ENCODE results near the gene RAC2.
A peak's percentile ranks its signal among the peaks of the same experiment; 100 is the strongest.

RAC2 gene

DNA sequence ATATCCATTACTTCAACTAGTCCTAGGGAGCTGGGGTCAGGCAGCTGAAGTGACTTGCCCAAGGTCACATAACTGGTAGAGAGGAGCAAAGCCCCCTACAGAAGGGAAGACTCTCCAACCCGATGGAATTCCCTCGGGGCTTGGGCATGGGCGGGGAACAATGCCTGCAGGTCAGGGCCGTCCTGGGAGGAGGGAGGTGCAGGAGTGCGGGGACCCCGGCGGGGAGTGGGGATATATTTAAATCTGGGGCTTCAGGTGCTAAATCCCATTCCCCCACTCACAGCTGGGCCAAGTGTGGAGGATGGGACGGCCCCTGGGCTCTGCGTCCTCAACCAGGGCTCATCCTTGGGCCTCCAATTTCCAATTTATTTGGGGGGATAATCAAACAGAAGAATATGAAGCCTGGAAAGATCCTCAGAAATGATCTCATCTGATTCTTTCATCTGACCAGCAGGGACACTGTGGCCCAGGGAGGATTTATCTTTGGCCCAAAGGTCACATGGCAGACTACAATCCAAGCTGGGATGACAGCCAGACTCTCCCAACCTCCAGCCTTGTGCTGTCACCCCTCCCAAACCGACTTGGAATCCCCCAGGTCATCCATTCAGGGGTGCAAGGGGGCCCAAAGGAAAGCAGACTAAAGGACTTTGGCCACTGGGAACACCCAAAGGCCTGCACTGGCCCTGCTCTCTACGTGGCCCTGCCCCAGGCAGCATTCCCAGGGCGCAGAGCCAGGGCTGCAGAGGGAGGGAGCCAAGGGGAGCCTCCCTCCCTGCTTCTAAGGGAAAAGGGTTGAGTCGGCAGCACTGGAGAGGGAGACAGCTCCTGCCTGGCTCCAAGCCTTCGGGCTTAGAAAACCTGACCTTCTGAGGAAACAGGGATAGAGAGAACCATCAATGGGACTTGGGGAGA lies 47.3 kb downstream of the RAC2 start:
- Histone ChIP-seq H3K4me1 (ENCODE audit: control insufficient read depth in 1 of 2, insufficient read depth in 2 of 2, low read length in 2 of 2) (peaks cover 31 to 43% of the 10 kb centered on the region in 2 donors), H3K9me3 (ENCODE audit: control insufficient read depth in 1 of 2, low read length in 2 of 2) (no peaks in the 10 kb centered on the region), H3K27ac (ENCODE audit: low read depth, low read length) (peak overlapping the region; percentile 53), H3K36me3 (ENCODE audit: control insufficient read depth in 1 of 2, insufficient read depth in 2 of 2, low read length in 2 of 2) (no peaks in the 10 kb centered on the region), H3K4me3 (ENCODE audit: low read depth in 1 of 2, low read length in 2 of 2) (peak overlapping the region in 1 of 2 donors; percentile 32), H3K27me3 (ENCODE audit: control insufficient read depth in 1 of 2, insufficient read depth in 2 of 2, low read length in 2 of 2) (no peaks in the 10 kb centered on the region), H3K9ac (ENCODE audit: low read depth in 1 of 2, low read length in 2 of 2) (peak overlapping the region; percentile 5 to 25)

- H3K4me1 ChIP-seq (ENCODE audit: control insufficient read depth in 1 of 2, insufficient read depth in 2 of 2, low read length in 2 of 2) = peaks cover 31 to 43% of the 10 kb centered on the region in 2 donors
- H3K9ac ChIP-seq (ENCODE audit: low read depth in 1 of 2, low read length in 2 of 2) = no peak overlapping the region
- H3K27ac ChIP-seq (ENCODE audit: low read depth, low read length) = no peak overlapping the region
- no peak overlapping the region for H3K4me3 ChIP-seq (ENCODE audit: low read depth in 1 of 2, low read length in 2 of 2)
- no peaks in the 10 kb centered on the region for H3K36me3 ChIP-seq (ENCODE audit: control insufficient read depth in 1 of 2, insufficient read depth in 2 of 2, low read length in 2 of 2)
- H3K27me3 ChIP-seq (ENCODE audit: control insufficient read depth in 1 of 2, insufficient read depth in 2 of 2, low read length in 2 of 2) = no peaks in the 10 kb centered on the region
- no peaks in the 10 kb centered on the region for H3K9me3 ChIP-seq (ENCODE audit: control insufficient read depth in 1 of 2, low read length in 2 of 2)
These were observed 48.1 kb downstream of the RAC2 start for GRCh38 chr22:37195921-37196320.

- Histone ChIP-seq H3K27me3 (ENCODE audit: control insufficient read depth in 1 of 2, insufficient read depth in 2 of 2, low read length in 2 of 2) (no peaks in the 10 kb centered on the region), H3K36me3 (ENCODE audit: control insufficient read depth in 1 of 2, insufficient read depth in 2 of 2, low read length in 2 of 2) (no peaks in the 10 kb centered on the region), H3K4me1 (ENCODE audit: control insufficient read depth in 1 of 2, insufficient read depth in 2 of 2, low read length in 2 of 2) (peaks cover 28 to 40% of the 10 kb centered on the region in 2 donors), H3K9ac (ENCODE audit: low read depth in 1 of 2, low read length in 2 of 2) (no peak overlapping the region), H3K27ac (ENCODE audit: low read depth, low read length) (no peak overlapping the region), H3K4me3 (ENCODE audit: low read depth in 1 of 2, low read length in 2 of 2) (no peak overlapping the region), H3K9me3 (ENCODE audit: control insufficient read depth in 1 of 2, low read length in 2 of 2) (no peaks in the 10 kb centered on the region)
These were observed 49.3 kb downstream of the RAC2 start for GRCh38 chr22:37194750-37195149.

DNA sequence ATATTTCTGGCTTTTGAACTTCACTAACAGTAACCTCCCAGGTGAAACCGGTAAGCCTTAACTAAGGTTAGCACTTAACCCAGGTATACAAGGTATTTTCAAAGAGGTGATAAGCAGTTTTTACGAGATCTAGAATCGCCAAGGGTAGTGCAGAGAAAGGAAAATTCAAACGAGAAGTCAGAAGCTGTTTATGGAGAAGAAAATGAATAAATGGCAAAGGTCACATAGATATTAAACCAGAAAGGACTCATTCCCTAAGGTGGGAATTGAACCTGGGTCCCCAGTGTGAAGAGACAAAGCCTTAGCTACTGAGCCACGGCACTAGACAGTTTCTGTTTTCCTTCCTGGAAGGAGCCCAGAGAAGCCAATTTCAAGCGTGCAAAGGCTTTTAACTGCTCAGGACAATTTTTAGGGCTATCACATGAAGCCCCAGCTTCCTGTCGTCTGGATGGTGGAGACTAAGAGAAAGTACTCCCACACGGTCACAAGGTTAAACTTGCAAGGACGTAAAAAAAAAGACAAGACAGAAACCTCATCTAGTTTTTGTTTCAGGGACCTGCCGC lies 50.4 kb downstream of the RAC2 start:
- no peak overlapping the region for H3K9ac ChIP-seq (ENCODE audit: low read depth in 1 of 2, low read length in 2 of 2)
- H3K27me3 ChIP-seq (ENCODE audit: control insufficient read depth in 1 of 2, insufficient read depth in 2 of 2, low read length in 2 of 2) = no peaks in the 10 kb centered on the region
- H3K4me1 ChIP-seq (ENCODE audit: control insufficient read depth in 1 of 2, insufficient read depth in 2 of 2, low read length in 2 of 2) = peaks cover 30 to 42% of the 10 kb centered on the region in 2 donors
- no peaks in the 10 kb centered on the region for H3K36me3 ChIP-seq (ENCODE audit: control insufficient read depth in 1 of 2, insufficient read depth in 2 of 2, low read length in 2 of 2)
- no peak overlapping the region for H3K4me3 ChIP-seq (ENCODE audit: low read depth in 1 of 2, low read length in 2 of 2)
- no peak overlapping the region for H3K27ac ChIP-seq (ENCODE audit: low read depth, low read length)
- no peaks in the 10 kb centered on the region for H3K9me3 ChIP-seq (ENCODE audit: control insufficient read depth in 1 of 2, low read length in 2 of 2)

- no peaks in the 10 kb centered on the region for H3K9me3 ChIP-seq (ENCODE audit: control insufficient read depth in 1 of 2, low read length in 2 of 2)
- H3K4me1 ChIP-seq (ENCODE audit: control insufficient read depth in 1 of 2, insufficient read depth in 2 of 2, low read length in 2 of 2) = peaks cover 34 to 46% of the 10 kb centered on the region in 2 donors
- H3K27ac ChIP-seq (ENCODE audit: low read depth, low read length) = no peak overlapping the region
- no peak overlapping the region for H3K9ac ChIP-seq (ENCODE audit: low read depth in 1 of 2, low read length in 2 of 2)
- H3K27me3 ChIP-seq (ENCODE audit: control insufficient read depth in 1 of 2, insufficient read depth in 2 of 2, low read length in 2 of 2) = no peaks in the 10 kb centered on the region
- H3K4me3 ChIP-seq (ENCODE audit: low read depth in 1 of 2, low read length in 2 of 2) = no peak overlapping the region
- H3K36me3 ChIP-seq (ENCODE audit: control insufficient read depth in 1 of 2, insufficient read depth in 2 of 2, low read length in 2 of 2) = no peaks in the 10 kb centered on the region
These were observed 51.3 kb downstream of the RAC2 start for GRCh38 chr22:37192741-37193140.

GRCh38 chr22:37192204-37192603 lies 51.9 kb downstream of the RAC2 start:
- Histone ChIP-seq H3K4me1 (ENCODE audit: control insufficient read depth in 1 of 2, insufficient read depth in 2 of 2, low read length in 2 of 2) (peaks cover 34 to 46% of the 10 kb centered on the region in 2 donors), H3K27me3 (ENCODE audit: control insufficient read depth in 1 of 2, insufficient read depth in 2 of 2, low read length in 2 of 2) (no peaks in the 10 kb centered on the region), H3K36me3 (ENCODE audit: control insufficient read depth in 1 of 2, insufficient read depth in 2 of 2, low read length in 2 of 2) (no peaks in the 10 kb centered on the region), H3K9me3 (ENCODE audit: control insufficient read depth in 1 of 2, low read length in 2 of 2) (no peaks in the 10 kb centered on the region), H3K9ac (ENCODE audit: low read depth in 1 of 2, low read length in 2 of 2) (no peak overlapping the region), H3K27ac (ENCODE audit: low read depth, low read length) (no peak overlapping the region), H3K4me3 (ENCODE audit: low read depth in 1 of 2, low read length in 2 of 2) (no peak overlapping the region)

DNA sequence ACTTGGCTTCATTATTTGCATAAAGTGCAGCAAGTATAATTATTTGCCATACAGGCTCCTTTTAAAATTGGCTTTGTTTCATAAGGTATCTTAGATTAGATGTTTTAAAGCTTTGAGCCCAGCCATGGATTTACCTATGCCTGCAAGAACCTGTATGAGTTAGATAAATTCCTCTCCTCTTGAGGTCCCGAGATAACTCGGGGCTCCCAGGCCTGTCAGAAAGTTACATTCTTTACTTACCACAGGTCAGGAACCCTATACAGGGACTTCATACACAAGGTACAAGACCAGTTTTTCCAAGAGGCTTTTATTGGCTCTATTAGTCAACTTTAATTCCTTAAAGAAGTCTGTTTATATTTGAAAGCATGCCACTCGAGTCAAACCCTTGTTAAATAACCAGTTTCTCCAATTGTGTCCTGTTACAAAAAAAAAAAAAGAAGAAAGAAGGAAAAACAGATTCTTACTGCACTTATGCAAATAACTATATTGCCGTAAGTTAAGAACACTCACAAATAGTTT lies 53.7 kb downstream of the RAC2 start:
- Histone ChIP-seq H3K27ac (ENCODE audit: low read depth, low read length) (no peak overlapping the region), H3K9me3 (ENCODE audit: control insufficient read depth in 1 of 2, low read length in 2 of 2) (no peaks in the 10 kb centered on the region), H3K36me3 (ENCODE audit: control insufficient read depth in 1 of 2, insufficient read depth in 2 of 2, low read length in 2 of 2) (no peaks in the 10 kb centered on the region), H3K4me1 (ENCODE audit: control insufficient read depth in 1 of 2, insufficient read depth in 2 of 2, low read length in 2 of 2) (peaks cover 27 to 36% of the 10 kb centered on the region in 2 donors), H3K9ac (ENCODE audit: low read depth in 1 of 2, low read length in 2 of 2) (no peak overlapping the region), H3K27me3 (ENCODE audit: control insufficient read depth in 1 of 2, insufficient read depth in 2 of 2, low read length in 2 of 2) (no peaks in the 10 kb centered on the region), H3K4me3 (ENCODE audit: low read depth in 1 of 2, low read length in 2 of 2) (no peak overlapping the region)

GRCh38 chr22:37188901-37189466 lies 55.1 kb downstream of the RAC2 start:
- Histone ChIP-seq H3K27me3 (ENCODE audit: control insufficient read depth in 1 of 2, insufficient read depth in 2 of 2, low read length in 2 of 2) (no peaks in the 10 kb centered on the region), H3K4me3 (ENCODE audit: low read depth in 1 of 2, low read length in 2 of 2) (peak overlapping the region in 1 of 2 donors; percentile 52), H3K9ac (ENCODE audit: low read depth in 1 of 2, low read length in 2 of 2) (peak overlapping the region in 1 of 2 donors; percentile 62)

DNA sequence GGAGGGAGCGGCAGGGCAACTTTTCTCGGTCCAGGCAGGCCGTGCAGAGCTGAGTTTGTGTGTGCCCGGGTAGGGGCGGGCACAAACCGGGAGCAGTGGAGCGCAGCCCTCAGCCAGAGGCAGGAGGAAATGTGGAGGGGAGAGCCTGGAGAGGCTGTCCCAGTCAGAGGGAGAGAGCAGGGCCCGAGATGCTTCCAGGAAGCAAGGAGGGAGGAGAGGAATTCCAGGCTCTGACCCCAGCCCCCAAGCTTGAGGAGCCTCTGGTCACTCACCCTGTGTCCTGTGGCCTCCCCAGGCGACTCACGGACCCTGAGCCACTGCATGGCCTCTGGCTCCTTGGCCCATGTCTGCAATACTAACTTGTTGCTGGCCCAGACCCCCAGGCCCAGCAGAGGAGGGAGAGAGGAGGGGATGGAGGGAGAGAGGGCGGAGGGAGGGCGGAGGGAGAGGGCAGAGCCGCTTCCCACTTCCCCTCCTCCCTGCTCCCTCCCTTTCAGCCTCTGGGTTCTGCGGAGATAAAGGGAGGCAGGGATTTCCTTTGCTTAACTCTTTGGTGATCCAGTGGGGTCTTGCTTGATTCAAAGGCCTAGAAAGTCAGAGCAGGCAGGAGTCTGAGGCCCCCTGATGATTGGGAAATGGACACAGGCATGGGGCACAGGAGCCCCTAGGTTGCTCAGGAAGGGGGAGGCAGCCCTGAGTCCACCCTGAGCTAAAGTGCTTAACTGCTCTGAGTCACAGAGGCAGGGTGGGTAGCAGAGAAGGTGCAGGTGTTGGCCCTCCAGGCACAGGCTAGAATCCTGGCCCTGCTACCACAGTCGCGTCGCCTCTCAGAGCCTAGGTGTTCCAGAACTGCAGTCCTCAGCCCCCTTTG lies 55.9 kb downstream of the RAC2 start, which contains the start of gene C1QTNF6:
Gene C1QTNF6, minus strand, starts transcription at position 357 of the 871 bp plus-strand sequence. Its CDS starts 34 bp downstream, at position 323.
- Histone ChIP-seq H3K27me3 (ENCODE audit: control insufficient read depth in 1 of 2, insufficient read depth in 2 of 2, low read length in 2 of 2) (no peaks in the 10 kb centered on the region), H3K36me3 (ENCODE audit: control insufficient read depth in 1 of 2, insufficient read depth in 2 of 2, low read length in 2 of 2) (no peaks in the 10 kb centered on the region), H3K9ac (ENCODE audit: low read depth in 1 of 2, low read length in 2 of 2) (peak within 1 kb of the TSS; percentile 62 to 64), H3K4me1 (ENCODE audit: control insufficient read depth in 1 of 2, insufficient read depth in 2 of 2, low read length in 2 of 2) (peaks cover 22 to 28% of the 10 kb centered on the region in 2 donors), H3K4me3 (ENCODE audit: low read depth in 1 of 2, low read length in 2 of 2) (peak within 1 kb of the TSS; percentile 58 to 61), H3K9me3 (ENCODE audit: control insufficient read depth in 1 of 2, low read length in 2 of 2) (no peaks in the 10 kb centered on the region), H3K27ac (ENCODE audit: low read depth, low read length) (peak within 1 kb of the TSS; percentile 86)

More at GRCh38 chr22:37188901-37189466, 55.1 kb downstream of the RAC2 start:
- peaks cover 27 to 36% of the 10 kb centered on the region in 2 donors for H3K4me1 ChIP-seq (ENCODE audit: control insufficient read depth in 1 of 2, insufficient read depth in 2 of 2, low read length in 2 of 2)
- H3K36me3 ChIP-seq (ENCODE audit: control insufficient read depth in 1 of 2, insufficient read depth in 2 of 2, low read length in 2 of 2) = no peaks in the 10 kb centered on the region
- H3K9me3 ChIP-seq (ENCODE audit: control insufficient read depth in 1 of 2, low read length in 2 of 2) = no peaks in the 10 kb centered on the region
- H3K27ac ChIP-seq (ENCODE audit: low read depth, low read length) = peak overlapping the region; percentile 86

Measured in duodenal mucosa (tissue), 2 donors.